Heart left ventricle (tissue), 16 donors: ENCODE results near the gene THSD4. TPM values are rescaled to one million over a fixed set of nuclear protein-coding genes. Genes with fewer than 3 reads are reported as not detected.

Experiments used
- ATAC-seq, 4 donors: fragments of 200-7000 bp; cut with Tn5 transposase; one replicate each; pipeline ENCODE4 v1.9.1; 2020 to 2022; ENCODE audit warnings: moderate library complexity in 4 of 4, mild to moderate bottlenecking in 3 of 4, moderate number of reproducible peaks in 1 of 4
- DNase-seq, 5 donors: peaks; one replicate each; pipeline ENCODE4 v3.0.0-alpha.2; 2020
- H3K27ac ChIP-seq, 12 donors: fragments of 200-600 bp; sonication (generic) in 4 of 12; one replicate each; pipeline versions ENCODE4 v1.5.0 to v1.8.0; 2016 to 2022; ENCODE audit warnings: mild to moderate bottlenecking in 2 of 12
- H3K27me3 ChIP-seq, 9 donors: fragments of 200-600 bp; sonication (generic) in 2 of 9; one replicate each; pipeline versions ENCODE4 v1.5.1 to v1.8.0; 2016 to 2022; ENCODE audit warnings: mild to moderate bottlenecking in 3 of 9
- H3K36me3 ChIP-seq, 9 donors: fragments of 200-600 bp; sonication (generic) in 2 of 9; one replicate each; pipeline versions ENCODE4 v1.5.0 to v1.8.0; 2018 to 2022; ENCODE audit warnings: mild to moderate bottlenecking in 2 of 9
- H3K4me1 ChIP-seq, 12 donors: fragments of 200-600 bp; sonication (generic) in 4 of 12; one replicate each; pipeline versions ENCODE4 v1.5.0 to v1.8.0; 2016 to 2022; ENCODE audit warnings: mild to moderate bottlenecking in 3 of 12
- H3K4me3 ChIP-seq, 12 donors: fragments of 200-600 bp; sonication (generic) in 4 of 12; one replicate each; pipeline versions ENCODE4 v1.5.0 to v1.8.0; 2017 to 2022; ENCODE audit warnings: mild to moderate bottlenecking in 9 of 12, moderate library complexity in 4 of 12
- H3K9me3 ChIP-seq, 12 donors: fragments of 200-600 bp; sonication (generic) in 4 of 12; one replicate each; pipeline versions ENCODE4 v1.5.0 to v1.8.0; 2016 to 2022; ENCODE audit warnings: mild to moderate bottlenecking in 1 of 12
- CTCF ChIP-seq, 12 donors: fragments of 200-600 bp; sonication (generic) in 4 of 12; IDR thresholded peaks; one replicate each; pipeline versions ENCODE4 v1.5.0 to v1.8.0; 2018 to 2022; ENCODE audit warnings: antibody characterized with exemption in 12 of 12, mild to moderate bottlenecking in 5 of 12
- POLR2A ChIP-seq, 2 donors: fragments of 450-650 bp; IDR thresholded peaks; one replicate each; pipeline ENCODE4 v1.6.1; 2017; ENCODE audit warnings: antibody characterized with exemption in 2 of 2, mild to moderate bottlenecking in 2 of 2, moderate library complexity in 2 of 2
- WGBS, 4 donors: extraction: QIAGEN DNeasy Blood & Tissue Kit in 2 of 4; methylation state at CpG; one replicate each; pipeline versions ENCODE4 v1.1.5 to v1.1.7; 2013 to 2018; 5-methylcytosine and 5-hydroxymethylcytosine counted together
- intact Hi-C, 10 donors: fragments of 100-400 bp; cut with DNase I; formaldehyde crosslinking; loops; one replicate each; pipeline versions ENCODE4 v1.11.1 to v1.14.2; 2022
- polyA plus RNA-seq, 2 donors: library from polyadenylated mRNA; stranded (reverse); fragments of 200-250 nt; gene quantifications; one replicate each; pipeline ENCODE4 v1.2.3, GENCODE V29; 2013
- total RNA-seq, 9 donors: library from RNA; depleted of rRNA in 2 of 9; stranded (reverse); fragments of >200 nt in 2 of 9; fragmentation: NEBNext Ultra II Directional in 3 of 9; extraction: Animal tissue kit (Norgen Biotek cat#: 25700) in 3 of 9; gene quantifications; one replicate each; pipeline versions ENCODE4 v1.1.0 to v1.2.4, GENCODE V29; 2016 to 2023
- donor health status: ischemic (EF 13 %, LVEDD 7.1; RV severe dilation, severe dysfunction).
- donor health status: healthy with polysubstance abuse.
- donor health status: DM: no; HTN: yes; CAD: no.
- donor health status: DM: no; HTN: no; CAD: no.
- donor health status: ischemic (EF 25% LVEDD 6.9; RV normal size, moderate dysfunction).
- donor health status: ischemic (EF 25% LVEDD 5.7; RV mildly dilated, moderate dysfunction).
- donor health status: healthy.
- donor health status: DM: yes; HTN: yes; CAD: no.
- donor health status: ischemic (EF 35%, LVEDD 5.7; RV mildly dilated, moderate dysfunction).
- donor health status: nonischemic (EF 11% LVEDD 7.7; RV severe dilation, severe dysfunction).
- donor health status: DM: yes; HTN: yes; CAD: no.
- donor health status: PGD.
- donor health status: ischemic (EF 29% LVEDD 5.4; RV normal size, mild dysfunction).
- donor health status: nonischemic (EF 23%, LVEDD 6.1; RV moderate dilation, normal function).

THSD4 gene
- total and polyA plus RNA-seq, 11 donors, result 32.6 to 206 (median 93.2) TPM

- DNase-seq, result no peak
- no peak for TF ChIP-seq POLR2A (IDR thresholded peaks at IDR 0.05)
- no peak for TF ChIP-seq CTCF (IDR thresholded peaks at IDR 0.05)
- WGBS, 4 donors, result 92 to 100% (median 98%) methylated on average over 1 of the region's 1 CpG
- Histone ChIP-seq H3K36me3 (no peaks in the 10 kb centered on the region), H3K9me3 (no peaks in the 10 kb centered on the region), H3K27ac (no peak overlapping the region), H3K27me3 (no peaks in the 10 kb centered on the region), H3K4me1 (peaks cover 0 to 16% (median 9%) of the 10 kb centered on the region in 12 donors), H3K4me3 (no peak overlapping the region)
- ATAC-seq, result no peak
- intact Hi-C loops, result no loop called here
These were observed 523.6 kb downstream of the THSD4 start for GRCh38 chr15:71638876-71639275.

- Histone ChIP-seq H3K4me3 (no peak overlapping the region), H3K27me3 (no peaks in the 10 kb centered on the region), H3K4me1 (peaks cover 0 to 11% (median 7%) of the 10 kb centered on the region in 12 donors), H3K9me3 (no peaks in the 10 kb centered on the region), H3K36me3 (no peaks in the 10 kb centered on the region), H3K27ac (no peak overlapping the region)
- WGBS, 4 donors, result 85 to 91% (median 88%) methylated on average over 1 of the region's 1 CpG
- intact Hi-C loops, result no loop called here
- DNase-seq (no peak), ATAC-seq (no peak)
- TF ChIP-seq POLR2A (IDR thresholded peaks at IDR 0.05) (no peak), CTCF (IDR thresholded peaks at IDR 0.05) (no peak)
These were observed 524.2 kb downstream of the THSD4 start for GRCh38 chr15:71639471-71639870.

DNA sequence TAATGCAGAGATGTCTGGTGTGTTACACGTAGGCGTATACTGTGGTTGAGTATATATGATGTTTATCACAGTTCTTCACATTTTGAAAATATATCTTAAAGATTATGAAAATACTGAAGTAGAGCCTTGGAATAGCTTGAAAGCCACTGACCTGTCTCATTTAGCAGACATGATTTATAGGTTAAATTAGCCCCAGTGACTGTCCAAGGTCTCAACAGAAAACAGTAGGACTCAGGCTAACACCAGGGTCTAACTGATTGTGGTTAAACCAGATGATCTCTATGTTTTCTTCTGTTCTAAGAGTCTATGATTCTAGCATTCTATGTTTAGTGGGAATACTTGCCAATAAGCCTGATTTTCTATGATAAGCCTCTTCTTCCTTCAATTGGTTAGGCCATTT is 528.6 kb downstream of the THSD4 start:
- 90 to 96% (median 92%) methylated on average over 2 of the region's 2 CpGs for WGBS, 4 donors
- Histone ChIP-seq H3K27ac (no peak overlapping the region), H3K4me1 (peaks cover 0 to 15% (median 0%) of the 10 kb centered on the region in 12 donors), H3K9me3 (no peaks in the 10 kb centered on the region), H3K36me3 (no peaks in the 10 kb centered on the region), H3K4me3 (no peak overlapping the region), H3K27me3 (no peaks in the 10 kb centered on the region)
- TF ChIP-seq POLR2A (IDR thresholded peaks at IDR 0.05), result no peak
- no peak for TF ChIP-seq CTCF (IDR thresholded peaks at IDR 0.05)
- ATAC-seq (no peak), DNase-seq (no peak)
- intact Hi-C loops, result loop anchor here in 1 of 10 donors (10.0 kb wide), 1 partner anchor 189 kb away; no protein-coding TSS in a partner anchor

- TF ChIP-seq CTCF (IDR thresholded peaks at IDR 0.05) (no peak), POLR2A (IDR thresholded peaks at IDR 0.05) (no peak)
- DNase-seq (no peak), ATAC-seq (no peak)
- 56 to 59% (median 58%) methylated on average over 5 of the region's 5 CpGs for WGBS, 4 donors
- Histone ChIP-seq H3K4me3 (no peak overlapping the region), H3K9me3 (no peaks in the 10 kb centered on the region), H3K36me3 (no peaks in the 10 kb centered on the region), H3K4me1 (peaks cover 0 to 20% (median 5%) of the 10 kb centered on the region in 12 donors), H3K27me3 (no peaks in the 10 kb centered on the region), H3K27ac (no peak overlapping the region)
- intact Hi-C loops, result loop anchor here in 1 of 10 donors (10.0 kb wide), 1 partner anchor 192 kb away; no protein-coding TSS in a partner anchor
These were observed 531.7 kb downstream of the THSD4 start for GRCh38 chr15:71646767-71647486.
